GM18502 (cell line): ENCODE data around the gene NME7.
A peak's percentile ranks its signal among the peaks of the same experiment; 100 is the strongest.

ENCODE experiments used
- ATAC-seq: cut with Tn5 transposase; IDR thresholded peaks from one replicate; pipeline ENCODE4 v1.9.1; 2021; ENCODE audit warnings: mild to moderate bottlenecking; ENCODE audit not compliant: unreplicated experiment, poor library complexity

NME7 gene

GRCh38 chr1:169175461-169175860, 192.1 kb downstream of the NME7 start:
- ATAC-seq = no peak

- ATAC-seq = no peak
Measured at GRCh38 chr1:169163059-169163458, 204.5 kb downstream of the NME7 start.

- ATAC-seq = peak; percentile 92
Measured at GRCh38 chr1:169161496-169162194, 206.0 kb downstream of the NME7 start.

GRCh38 chr1:169160845-169161495, 206.6 kb downstream of the NME7 start:
- ATAC-seq = no peak

- ATAC-seq = no peak
Measured at GRCh38 chr1:169156580-169156979, 211.0 kb downstream of the NME7 start.

GRCh38 chr1:169155675-169156074, 211.9 kb downstream of the NME7 start:
- ATAC-seq = no peak

GRCh38 chr1:169151338-169151837, 216.2 kb downstream of the NME7 start:
- ATAC-seq = no peak

GRCh38 chr1:169150641-169151337, 216.8 kb downstream of the NME7 start:
- no peak for ATAC-seq

GRCh38 chr1:169149555-169150286, 217.9 kb downstream of the NME7 start:
- no peak for ATAC-seq

- no peak for ATAC-seq
Measured at GRCh38 chr1:169148472-169149252, 218.9 kb downstream of the NME7 start.

- ATAC-seq = no peak
Measured at GRCh38 chr1:169146576-169147214, 220.9 kb downstream of the NME7 start.

GRCh38 chr1:169144941-169145626, 222.5 kb downstream of the NME7 start:
- ATAC-seq = no peak

GRCh38 chr1:169143984-169144383, 223.6 kb downstream of the NME7 start:
- no peak for ATAC-seq

- ATAC-seq = no peak
Measured at GRCh38 chr1:169143346-169143745, 224.3 kb downstream of the NME7 start.

- no peak for ATAC-seq
Measured at GRCh38 chr1:169142129-169142528, 225.5 kb downstream of the NME7 start.

GRCh38 chr1:169141356-169141755, 226.2 kb downstream of the NME7 start:
- no peak for ATAC-seq

GRCh38 chr1:169138866-169139670, 228.5 kb downstream of the NME7 start:
- peak; percentile 97 for ATAC-seq

- no peak for ATAC-seq
Measured at GRCh38 chr1:169137357-169137756, 230.2 kb downstream of the NME7 start.
